Measurements from ENCODE around the gene CDKN2B.
"Not testable (repeated sequence)": the region's sequence is repeated elsewhere in the genome, so short reads cannot be mapped to it uniquely, and the experiment has no call there.

CDKN2B gene, protein sequence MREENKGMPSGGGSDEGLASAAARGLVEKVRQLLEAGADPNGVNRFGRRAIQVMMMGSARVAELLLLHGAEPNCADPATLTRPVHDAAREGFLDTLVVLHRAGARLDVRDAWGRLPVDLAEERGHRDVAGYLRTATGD

DNA sequence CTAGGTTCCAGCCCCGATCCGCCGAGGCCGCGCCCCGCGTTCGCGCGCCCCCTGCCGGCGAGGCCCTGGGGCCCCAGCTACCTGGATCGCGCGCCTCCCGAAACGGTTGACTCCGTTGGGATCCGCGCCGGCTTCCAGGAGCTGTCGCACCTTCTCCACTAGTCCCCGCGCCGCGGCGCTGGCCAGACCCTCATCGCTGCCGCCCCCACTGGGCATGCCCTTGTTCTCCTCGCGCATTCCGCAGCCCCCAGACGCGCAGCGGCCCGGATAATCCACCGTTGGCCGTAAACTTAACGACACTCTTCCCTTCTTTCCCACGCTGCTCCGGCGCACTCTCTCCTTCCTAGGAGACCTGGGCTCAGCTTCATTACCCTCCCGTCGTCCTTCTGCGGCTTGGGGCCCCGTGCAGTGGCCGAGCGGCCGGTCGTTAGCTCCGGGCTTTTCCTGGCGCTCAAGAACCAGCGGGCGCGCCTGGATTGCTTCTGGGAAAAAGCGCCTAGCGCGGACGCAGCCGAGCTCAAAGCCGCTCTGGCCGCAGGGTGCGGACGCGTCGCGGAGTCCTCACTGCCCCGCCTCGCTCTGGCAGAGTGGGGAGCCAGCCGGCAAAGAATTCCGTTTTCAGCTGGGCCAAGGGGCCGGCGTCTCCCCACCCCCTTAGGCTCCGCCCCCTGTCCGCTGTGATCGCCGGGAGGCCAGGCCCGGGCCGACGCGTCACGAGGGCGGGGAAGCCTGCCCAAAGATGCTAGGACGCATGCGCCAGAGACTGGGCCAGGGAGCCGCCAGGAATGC, at the start of gene CDKN2B:
Gene CDKN2B (minus strand): TSS at position 589 of the 789 bp plus-strand sequence. CDS start 352 bp downstream, at position 237.
- TF ChIP-seq, protein P1, sequence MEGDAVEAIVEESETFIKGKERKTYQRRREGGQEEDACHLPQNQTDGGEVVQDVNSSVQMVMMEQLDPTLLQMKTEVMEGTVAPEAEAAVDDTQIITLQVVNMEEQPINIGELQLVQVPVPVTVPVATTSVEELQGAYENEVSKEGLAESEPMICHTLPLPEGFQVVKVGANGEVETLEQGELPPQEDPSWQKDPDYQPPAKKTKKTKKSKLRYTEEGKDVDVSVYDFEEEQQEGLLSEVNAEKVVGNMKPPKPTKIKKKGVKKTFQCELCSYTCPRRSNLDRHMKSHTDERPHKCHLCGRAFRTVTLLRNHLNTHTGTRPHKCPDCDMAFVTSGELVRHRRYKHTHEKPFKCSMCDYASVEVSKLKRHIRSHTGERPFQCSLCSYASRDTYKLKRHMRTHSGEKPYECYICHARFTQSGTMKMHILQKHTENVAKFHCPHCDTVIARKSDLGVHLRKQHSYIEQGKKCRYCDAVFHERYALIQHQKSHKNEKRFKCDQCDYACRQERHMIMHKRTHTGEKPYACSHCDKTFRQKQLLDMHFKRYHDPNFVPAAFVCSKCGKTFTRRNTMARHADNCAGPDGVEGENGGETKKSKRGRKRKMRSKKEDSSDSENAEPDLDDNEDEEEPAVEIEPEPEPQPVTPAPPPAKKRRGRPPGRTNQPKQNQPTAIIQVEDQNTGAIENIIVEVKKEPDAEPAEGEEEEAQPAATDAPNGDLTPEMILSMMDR (IDR thresholded peaks at IDR 0.05; ENCODE audit: borderline replicate concordance, control extremely low read depth, extremely low read depth, insufficient read depth, missing control alignments): peak; percentile 98
- peak; percentile 91 for DNase-seq (ENCODE audit: low spot score)
- in situ Hi-C loops (cut with MboI; ENCODE audit: low sequenced_read_pairs, unreplicated experiment): no loop called here

DNA sequence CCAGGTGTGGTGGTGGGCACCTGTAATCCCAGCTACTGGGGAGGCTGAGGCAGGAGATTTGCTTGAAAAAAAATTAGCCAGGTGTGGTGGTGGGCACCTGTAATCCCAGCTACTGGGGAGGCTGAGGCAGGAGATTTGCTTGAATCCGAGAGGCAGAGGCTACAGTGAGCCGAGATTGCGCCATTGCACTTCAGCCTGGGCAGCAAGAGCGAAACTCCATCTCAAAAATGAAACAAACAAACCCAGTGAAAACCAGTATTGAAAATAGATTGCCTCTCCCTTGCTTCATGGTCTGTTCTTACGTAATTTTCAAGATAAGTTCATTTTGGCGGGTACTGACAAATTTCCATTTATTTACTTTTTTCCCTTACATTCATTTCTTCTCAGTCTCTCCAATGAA, 48.9 kb upstream of the CDKN2B start:
- DNase-seq (ENCODE audit: low spot score); in situ Hi-C loops (cut with MboI; ENCODE audit: low sequenced_read_pairs, unreplicated experiment): not testable (repeated sequence)

DNA sequence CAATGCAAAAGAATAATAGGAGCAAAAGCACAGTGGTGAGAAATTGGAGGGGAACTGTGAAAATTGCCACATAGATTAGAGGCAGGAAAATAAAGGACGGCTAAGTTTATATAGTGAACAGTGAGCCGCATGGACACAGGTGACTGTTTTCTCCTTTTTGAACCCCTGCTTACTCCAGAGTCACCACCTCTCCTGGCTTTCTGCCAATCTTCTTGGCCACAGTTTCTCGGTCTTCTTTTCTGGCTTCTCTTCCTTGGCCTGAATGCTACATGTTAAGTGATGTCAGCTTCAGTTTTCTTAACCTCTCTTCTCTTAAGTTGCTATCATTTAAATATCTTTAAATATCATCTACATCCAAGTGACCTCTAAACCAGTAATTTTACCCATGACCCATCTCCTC, 47.3 kb upstream of the CDKN2B start:
- DNase-seq (ENCODE audit: low spot score): no peak
- in situ Hi-C loops (cut with MboI; ENCODE audit: low sequenced_read_pairs, unreplicated experiment): no loop called here
- TF ChIP-seq, protein P1 (IDR thresholded peaks at IDR 0.05; ENCODE audit: borderline replicate concordance, control extremely low read depth, extremely low read depth, insufficient read depth, missing control alignments): no peak

DNA sequence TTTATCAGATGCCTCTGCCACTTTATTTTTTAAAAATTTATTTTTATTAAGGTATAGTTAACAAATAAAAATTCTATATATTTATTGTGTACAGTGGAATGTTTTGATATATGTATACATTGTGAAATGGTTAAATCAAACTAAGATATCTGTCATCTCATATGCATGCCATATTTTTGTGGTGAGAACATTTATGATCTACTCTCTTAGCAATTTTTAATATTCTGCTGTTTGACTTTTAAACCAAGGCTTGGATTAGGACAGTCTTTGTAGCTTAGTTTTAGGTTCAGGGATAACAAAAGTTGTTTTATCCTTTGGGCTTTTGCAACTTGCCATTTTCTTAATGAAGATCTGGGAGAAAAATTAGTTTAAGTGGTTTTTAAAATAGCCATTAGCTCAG, 46.0 kb upstream of the CDKN2B start:
- TF ChIP-seq, protein P1 (IDR thresholded peaks at IDR 0.05; ENCODE audit: borderline replicate concordance, control extremely low read depth, extremely low read depth, insufficient read depth, missing control alignments): no peak
- in situ Hi-C loops (cut with MboI; ENCODE audit: low sequenced_read_pairs, unreplicated experiment): no loop called here
- DNase-seq (ENCODE audit: low spot score): no peak

DNA sequence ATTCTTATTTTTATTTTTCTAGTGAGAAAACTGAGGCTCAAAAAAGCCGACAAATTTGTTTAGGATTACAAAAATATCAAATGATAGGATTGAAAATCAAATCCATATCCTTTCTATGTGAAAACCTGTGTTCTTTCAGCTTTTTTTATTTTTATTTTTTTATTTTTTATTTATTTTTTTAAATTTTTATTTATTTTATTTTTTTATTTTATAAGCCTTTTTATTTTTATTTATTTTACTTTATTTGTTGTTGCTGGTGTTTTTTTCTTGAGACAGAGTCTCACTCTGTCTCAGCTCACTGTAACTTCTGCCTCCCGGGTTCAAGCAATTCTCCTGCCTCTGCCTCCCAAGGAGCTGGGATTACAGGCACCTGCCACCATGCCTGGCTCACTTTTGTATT, 45.4 kb upstream of the CDKN2B start:
- TF ChIP-seq, protein P1 (IDR thresholded peaks at IDR 0.05; ENCODE audit: borderline replicate concordance, control extremely low read depth, extremely low read depth, insufficient read depth, missing control alignments): no peak
- no peak for DNase-seq (ENCODE audit: low spot score)
- in situ Hi-C loops (cut with MboI; ENCODE audit: low sequenced_read_pairs, unreplicated experiment): no loop called here

DNA sequence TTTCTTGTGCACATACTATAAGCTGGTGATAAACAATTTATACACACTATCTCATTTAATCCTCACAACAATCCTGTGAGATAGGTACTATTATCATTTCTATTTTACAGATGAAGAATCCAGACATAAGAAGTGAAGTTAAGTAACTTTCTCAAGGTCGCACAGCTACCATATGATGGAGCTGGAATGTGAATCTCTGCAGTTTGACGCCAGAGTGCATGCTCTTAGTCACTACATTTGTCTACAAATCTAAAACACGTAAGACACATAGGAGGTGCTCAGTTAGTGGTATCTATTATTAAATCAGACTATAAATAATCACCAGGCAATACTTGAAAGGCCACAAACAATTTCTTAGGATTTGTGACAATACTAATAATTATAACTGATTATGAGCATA, 45.0 kb upstream of the CDKN2B start:
- TF ChIP-seq, protein P1 (IDR thresholded peaks at IDR 0.05; ENCODE audit: borderline replicate concordance, control extremely low read depth, extremely low read depth, insufficient read depth, missing control alignments): no peak
- DNase-seq (ENCODE audit: low spot score): no peak
- in situ Hi-C loops (cut with MboI; ENCODE audit: low sequenced_read_pairs, unreplicated experiment): no loop called here

DNA sequence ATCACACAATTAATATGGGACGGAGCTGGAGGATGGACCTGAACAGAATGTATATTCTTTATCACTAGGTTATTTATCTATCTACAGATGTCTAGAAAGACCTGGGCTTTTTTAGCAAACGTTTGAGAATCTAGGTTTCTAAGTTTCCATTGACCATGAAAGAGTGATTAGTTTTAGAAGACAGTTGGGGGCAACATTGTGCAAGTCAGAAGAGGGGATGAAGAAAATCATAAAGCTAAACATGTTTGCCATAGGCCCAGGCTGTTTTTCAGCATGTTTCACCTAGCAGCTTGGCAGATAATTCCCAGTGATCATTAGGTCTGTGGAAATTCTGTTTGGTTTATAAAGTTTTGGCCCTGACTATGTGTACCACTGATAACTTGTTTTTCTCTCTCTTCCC, 44.1 kb upstream of the CDKN2B start:
- TF ChIP-seq, protein P1 (IDR thresholded peaks at IDR 0.05; ENCODE audit: borderline replicate concordance, control extremely low read depth, extremely low read depth, insufficient read depth, missing control alignments): no peak
- no peak for DNase-seq (ENCODE audit: low spot score)
- in situ Hi-C loops (cut with MboI; ENCODE audit: low sequenced_read_pairs, unreplicated experiment): no loop called here

Data from GM13976 (cell line).